HG03108 (cell line): Measurements from ENCODE around the gene TTC32.
"Not testable (repeated sequence)": the region's sequence is repeated elsewhere in the genome, so short reads cannot be mapped to it uniquely, and the experiment has no call there.

Source experiments
- ATAC-seq: cut with Tn5 transposase; IDR thresholded peaks from one replicate; pipeline ENCODE4 v1.9.1; 2021; ENCODE audit warnings: moderate library complexity; ENCODE audit not compliant: unreplicated experiment

The TTC32 gene

DNA sequence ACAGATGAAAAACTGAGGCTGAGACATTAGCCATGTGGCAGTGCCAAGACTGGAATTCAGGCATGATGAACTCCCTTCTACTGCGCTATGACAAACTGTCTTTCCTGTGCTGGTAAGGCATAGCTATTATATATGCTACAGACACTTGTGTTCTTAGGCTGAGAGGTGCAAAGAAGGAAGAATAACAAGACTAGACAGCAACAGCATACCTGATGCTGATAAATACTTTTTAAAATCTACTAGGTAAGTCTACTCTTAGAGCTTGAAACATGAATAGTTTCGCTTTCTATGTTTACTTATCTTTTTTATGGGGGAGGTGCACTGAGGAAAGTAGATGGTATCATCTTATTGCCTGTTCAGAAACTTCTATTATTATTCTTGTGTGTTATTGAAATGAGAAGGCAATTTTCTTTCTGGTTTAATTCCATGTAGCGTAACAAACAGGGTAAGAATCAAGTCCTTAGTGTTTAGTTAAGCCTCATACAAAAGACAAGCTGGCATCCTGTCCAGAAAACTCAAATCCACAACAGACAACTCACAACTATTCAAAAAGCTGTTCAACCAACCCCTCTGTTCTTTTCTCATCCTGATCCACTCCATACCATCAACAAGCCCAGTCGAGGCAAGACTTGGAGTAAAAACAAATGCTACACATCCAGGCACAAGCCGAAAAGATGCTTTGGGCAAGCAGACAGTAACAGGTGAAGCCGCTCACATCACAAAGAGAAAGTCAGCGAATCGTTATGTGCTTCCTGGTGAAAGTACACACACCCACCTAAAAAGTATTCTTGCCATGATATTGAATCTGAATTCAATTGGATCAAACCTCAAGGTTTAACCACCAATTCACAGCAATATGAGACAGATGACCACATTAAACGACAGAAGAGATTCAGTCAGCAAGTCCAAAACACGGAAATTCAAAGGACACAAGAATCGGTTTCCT is 1.5 kb downstream of the TTC32 start:
- no peak for ATAC-seq

DNA sequence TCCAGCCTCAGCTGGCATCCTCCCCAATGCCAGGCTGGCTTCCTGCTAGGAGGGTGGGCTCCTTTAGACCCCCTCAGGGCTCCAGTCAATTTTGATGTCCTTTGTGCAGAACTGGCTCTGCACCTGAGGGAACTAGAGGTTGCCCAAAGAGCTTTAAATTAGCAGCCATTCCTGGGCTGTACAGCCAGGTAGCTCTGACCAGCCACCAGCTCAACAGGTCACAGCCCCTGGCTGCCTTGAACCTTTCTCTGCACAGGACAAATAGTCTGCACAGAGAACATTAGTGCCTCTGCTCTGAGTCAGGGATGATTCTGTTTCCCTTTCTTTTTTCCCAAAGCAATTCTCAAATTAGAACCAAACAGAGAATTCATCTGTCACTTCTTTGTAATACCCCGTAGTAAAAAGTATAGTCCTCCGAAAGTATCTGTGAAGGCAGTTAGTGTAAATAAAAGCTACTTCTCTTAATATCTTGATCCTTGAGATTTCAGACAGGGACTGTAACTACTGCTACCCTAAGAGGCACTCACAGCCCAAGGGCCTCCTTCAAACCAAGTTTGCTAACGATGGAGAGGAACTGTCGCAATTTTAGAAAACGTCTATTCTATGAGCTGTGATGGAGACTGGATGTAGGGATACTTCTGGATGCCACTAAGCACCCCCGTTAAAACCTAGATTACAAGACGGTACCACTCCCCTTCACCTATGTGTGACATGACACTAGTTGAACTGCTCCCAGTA is 3.0 kb downstream of the TTC32 start:
- ATAC-seq: no peak

DNA sequence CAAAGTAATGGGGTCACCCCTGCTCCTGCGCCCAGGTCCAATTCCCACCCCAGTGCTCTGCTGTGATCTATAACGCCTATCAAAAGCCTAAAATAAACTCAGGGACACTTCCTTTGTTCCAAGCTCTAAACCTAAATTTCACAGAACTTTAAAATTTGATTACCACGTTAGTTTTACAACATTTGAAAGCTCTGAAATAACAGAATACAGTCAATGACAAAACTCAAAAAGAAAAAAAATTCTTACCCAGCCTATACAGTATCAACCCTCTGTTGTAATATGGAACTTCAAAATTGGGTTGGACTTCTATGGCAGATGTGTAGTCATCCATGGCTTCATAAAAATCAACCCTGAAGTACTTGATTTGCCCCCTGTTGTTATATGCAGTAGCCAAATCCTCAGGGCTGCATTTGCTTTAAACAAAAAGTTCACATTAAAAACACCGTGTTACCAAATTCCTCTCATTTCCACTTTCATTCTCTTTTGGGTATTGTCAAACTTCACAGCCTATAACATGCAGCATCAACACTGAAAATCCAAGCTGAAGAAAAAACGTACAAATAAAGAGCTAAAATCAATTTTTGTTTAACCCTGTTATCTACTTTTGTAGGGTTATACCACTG is 4.0 kb downstream of the TTC32 start:
- no peak for ATAC-seq

DNA sequence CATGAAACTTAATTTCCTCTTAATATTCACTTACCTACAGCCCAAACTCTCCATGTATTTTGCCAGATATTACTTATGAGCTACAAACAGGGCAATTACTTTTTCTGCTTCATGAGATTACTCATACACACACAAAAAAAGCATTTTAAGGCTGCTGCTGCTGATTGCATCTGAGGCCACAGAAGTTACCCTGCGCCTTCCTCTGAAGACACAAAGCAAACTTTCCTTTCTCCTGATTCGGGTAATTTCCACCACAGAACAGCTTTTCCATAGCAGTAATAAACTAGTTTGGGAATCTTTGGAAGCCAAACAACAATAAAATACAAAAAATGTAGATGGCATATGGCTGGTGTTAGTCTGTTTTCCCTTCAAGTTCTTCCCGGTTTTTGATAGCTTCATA is 6.2 kb downstream of the TTC32 start:
- no peak for ATAC-seq

DNA sequence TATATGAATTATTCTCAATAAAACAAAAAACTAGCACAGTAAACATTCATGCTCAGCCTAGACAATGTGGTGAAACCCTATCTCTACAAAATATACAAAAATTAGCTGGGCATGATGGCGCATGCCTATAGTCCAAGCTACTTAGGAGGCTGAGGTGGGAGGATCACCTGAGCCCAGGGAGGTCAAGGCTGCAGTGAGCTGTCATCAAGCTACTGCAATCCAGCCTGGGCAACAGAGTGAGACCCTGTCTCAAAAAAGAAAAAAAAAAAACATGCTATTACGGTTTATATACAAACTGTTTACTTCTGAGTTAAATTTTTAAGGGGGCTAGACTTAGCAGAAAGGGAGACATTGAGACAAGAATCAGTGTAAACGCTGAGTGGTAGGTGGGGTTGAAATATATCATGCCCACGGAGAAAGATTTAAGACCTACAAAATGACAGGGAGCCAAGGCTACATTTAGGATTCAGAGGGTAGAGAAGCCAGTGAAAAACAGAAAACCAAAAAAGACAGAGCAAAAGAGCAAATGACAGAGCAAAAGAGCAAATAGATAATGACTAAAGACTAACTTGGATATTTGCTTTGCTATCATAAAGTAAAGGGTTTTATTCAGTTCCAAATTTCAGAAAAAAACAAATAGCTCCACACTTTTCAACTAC is 7.5 kb downstream of the TTC32 start:
- ATAC-seq: no peak

DNA sequence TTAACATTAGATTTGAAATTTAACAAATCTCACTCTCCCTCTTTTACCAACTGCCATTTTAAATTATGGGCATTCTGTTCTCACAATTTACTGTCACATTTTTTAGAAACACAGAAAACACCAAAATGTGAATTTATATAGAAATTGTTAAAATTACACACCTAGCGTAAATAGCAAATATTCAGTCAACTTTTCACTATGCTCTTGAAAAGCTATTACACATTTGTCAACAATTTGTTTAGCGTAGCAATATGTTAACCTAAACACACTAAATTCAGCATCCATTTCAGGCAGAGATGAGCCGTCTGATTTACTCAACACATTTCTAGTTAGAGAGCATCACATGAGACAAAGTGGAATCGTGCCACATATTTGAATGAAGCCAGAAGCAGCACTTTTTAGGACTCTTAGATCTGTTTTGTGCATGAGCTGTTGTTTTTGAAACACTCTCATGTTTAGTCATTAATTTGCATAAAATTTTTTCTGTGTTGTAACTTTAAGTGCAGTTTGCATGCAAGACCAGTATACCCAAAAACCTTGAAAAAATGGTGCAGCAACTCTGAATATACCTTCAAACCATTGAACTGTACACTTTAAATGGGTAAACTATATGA is 8.2 kb downstream of the TTC32 start:
- peak; percentile 57 for ATAC-seq

DNA sequence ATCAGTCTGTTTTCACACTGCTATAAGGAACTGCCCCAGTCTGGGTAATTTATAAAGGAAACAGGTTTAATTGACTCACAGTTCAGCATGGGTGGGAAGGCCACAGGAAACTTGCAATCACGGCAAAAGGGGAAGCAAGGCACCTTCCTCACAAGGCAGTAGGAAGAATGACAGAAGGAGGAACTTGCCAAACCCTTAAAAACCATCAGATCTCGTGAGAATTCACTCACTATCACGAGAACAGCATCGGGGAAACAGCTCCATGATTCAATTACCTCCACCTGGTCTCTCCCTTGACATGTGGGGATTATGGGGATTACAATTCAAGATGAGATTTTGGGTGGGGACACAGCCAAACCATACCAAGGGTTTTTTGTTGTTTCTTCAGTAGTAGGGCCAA is 9.8 kb downstream of the TTC32 start:
- ATAC-seq: not testable (repeated sequence)

DNA sequence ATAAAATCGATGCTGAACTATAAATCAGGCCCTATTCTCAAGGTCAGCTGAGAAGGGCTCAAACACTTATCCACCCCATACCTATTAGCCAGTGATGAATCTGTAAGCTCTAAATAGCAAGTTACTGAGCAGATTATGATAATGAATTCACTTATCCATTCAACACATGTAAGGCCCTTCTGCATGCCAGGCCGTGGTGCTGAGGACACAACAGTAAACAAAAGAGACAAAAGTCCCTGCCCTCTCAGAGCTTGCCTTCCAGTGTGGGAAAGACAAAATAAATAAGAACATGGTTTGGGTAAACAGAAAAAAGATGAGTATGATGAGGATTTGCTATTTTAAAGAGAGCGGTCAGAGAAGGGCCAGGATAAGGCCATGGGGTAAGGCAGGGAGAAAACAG is 11.7 kb downstream of the TTC32 start:
- no peak for ATAC-seq

DNA sequence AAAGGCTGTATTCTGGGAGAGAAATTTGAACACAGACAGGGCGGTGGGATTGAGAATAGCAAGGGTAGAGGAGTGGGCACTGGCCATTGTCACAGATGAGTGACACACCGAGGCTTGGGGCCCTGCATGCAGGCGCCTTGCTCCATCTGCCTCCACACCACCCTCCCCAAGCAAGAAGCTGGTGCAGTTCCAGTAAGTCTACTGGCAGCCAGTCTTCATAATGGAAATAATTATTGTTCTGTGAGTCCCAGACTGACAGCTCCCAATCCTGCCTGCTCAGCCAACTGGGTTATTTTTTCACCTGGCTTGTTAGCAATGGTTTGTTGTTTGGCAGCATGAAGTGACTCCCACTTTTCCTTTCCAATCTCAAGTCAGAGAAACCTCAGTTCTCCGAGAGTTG is 13.0 kb downstream of the TTC32 start:
- ATAC-seq: no peak

DNA sequence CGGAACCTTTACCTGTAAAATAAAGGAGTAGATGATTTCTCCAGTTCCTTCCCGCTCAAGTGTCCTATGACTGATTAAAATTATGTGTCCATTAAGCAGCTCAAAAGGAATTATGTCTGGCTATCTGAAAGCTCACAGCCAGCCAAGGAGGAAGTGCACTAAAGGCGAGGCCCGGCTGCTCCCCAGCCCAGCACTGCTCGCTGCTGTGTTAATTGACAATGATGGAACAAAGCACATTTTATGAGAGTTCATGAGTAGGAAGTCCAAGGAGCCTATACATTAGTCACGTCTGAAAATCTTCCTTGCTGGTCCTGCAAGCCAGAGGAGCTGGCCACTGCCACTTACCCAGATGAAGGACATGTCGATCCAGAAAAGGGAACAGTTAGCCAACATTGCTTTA is 14.3 kb downstream of the TTC32 start:
- ATAC-seq: no peak

DNA sequence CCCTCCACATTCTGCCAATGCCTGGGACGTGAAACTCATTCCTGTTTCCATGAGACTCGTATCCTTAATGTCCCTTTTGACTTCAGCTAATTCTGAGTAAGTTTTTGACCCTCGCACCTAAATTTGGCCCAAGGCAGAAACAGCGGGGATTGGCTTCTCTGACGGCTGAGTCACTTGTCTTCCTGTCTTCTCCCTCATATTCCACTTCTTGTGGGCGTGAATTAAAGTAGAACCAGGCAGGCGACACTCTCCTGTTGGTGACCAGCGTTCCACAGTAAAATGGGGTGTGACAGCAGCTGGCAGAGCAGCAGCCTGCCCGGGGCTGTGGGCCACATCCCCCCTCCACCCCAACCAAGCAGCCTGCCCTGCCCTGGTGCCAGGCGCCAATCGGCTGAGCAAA is 15.5 kb downstream of the TTC32 start:
- ATAC-seq: no peak

DNA sequence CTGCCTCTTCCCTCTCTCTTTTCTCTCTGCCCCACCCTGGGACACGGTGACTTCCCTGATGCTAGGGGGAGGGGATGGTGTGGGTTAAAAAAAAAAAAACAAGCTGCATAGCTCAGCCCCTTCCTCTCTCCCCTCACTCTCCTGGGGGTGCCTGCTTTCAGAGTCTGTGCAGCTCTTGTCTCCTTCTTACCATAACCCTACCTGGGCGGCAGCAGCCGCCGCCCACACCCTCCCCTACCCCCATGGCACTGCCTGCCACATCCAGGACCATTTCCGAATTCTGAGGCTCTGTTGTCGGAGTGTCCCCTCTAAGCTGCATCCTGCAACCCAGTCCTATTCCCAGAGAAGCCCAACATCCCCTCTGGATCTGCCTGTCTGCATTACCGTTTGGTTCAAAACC is 16.0 kb downstream of the TTC32 start:
- no peak for ATAC-seq

DNA sequence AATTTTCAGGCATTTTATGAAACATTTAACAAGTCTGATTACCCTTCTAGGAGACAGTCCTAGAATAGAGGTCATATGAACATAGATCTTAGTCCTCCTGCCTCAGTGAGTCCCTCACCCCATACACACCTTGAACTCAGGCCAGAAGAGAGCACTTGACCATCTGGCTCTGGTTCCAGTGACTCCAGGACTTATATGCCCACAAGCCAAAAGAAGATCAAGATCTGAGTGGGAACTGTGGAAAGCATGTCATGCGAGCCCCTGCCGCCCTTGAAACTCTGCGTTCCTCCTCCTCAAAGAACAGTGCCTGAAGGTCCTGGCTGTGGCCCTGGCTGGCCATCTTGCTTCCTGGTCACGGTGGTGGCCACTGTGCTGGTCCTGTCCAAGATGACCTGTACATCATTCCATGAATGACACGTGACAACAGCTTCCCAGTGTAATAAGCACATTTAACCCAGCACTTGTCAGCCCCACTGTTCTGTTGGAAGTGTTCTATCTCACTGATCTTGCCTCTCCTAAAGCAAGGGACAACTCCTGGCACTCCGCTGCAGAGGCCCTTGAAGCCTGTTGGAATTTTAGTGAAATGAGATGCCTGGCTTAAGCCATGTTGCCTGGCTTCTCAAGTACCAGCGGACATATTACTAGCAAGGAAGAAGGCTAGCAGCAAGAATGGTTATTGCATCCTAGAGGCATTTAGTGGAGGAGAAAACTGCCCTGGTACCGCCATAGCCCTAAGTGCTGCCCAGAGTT is 17.6 kb downstream of the TTC32 start:
- no peak for ATAC-seq

DNA sequence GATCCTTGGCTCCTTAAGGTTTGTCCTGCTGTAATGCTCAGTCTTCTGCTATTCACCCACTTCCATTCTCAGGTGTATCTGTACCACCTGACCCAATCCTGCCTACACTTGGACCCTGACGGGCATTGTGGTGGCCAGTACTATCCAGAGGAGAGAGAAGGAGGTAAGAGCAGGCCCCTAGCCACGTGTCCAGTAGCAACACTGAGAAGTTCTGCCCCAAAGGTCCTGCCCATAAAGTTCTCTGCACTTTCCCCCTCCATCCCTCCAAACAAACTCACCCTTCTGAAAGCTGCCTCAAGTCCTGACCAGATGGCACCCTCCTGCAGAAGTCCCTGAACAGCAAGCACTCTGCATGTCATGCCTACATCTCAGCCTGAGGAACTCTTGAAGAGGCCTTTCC is 18.3 kb downstream of the TTC32 start:
- no peak for ATAC-seq

DNA sequence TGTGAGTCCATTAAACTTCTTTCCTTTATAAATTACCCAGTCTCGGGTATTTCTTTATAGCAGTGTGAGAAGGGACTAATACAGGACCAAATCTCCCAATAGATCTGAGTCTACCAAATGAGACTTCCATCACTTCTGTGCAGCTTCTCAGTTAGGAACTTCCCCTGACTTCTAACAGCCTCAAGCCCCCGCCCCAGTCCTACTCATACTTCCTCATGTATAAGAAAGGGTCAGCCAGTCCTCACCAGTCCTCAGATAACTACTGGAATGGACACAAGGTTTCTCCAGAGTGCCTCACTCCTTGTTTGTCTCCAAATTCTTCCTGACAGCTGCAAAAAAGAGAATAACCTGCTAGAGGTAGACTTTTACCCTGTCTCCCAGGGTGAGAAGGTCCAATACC is 19.5 kb downstream of the TTC32 start:
- ATAC-seq: no peak

DNA sequence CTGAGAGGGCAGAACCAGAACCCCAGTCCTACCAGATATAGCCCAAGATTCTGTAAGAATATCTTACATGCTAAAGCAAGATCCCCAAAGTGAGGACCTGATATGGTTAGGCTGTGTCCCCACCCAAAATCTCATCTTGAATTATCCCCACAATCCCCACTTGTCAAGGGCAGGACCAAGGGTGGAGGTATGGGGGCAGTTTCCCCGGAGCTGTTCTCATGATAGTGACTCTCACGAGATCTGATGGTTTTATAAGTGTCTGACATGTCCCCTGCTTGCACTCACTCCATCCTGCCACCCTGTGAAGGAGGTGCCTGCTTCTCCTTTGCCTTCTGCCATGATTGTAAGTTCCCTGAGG is 19.9 kb downstream of the TTC32 start:
- no peak for ATAC-seq

DNA sequence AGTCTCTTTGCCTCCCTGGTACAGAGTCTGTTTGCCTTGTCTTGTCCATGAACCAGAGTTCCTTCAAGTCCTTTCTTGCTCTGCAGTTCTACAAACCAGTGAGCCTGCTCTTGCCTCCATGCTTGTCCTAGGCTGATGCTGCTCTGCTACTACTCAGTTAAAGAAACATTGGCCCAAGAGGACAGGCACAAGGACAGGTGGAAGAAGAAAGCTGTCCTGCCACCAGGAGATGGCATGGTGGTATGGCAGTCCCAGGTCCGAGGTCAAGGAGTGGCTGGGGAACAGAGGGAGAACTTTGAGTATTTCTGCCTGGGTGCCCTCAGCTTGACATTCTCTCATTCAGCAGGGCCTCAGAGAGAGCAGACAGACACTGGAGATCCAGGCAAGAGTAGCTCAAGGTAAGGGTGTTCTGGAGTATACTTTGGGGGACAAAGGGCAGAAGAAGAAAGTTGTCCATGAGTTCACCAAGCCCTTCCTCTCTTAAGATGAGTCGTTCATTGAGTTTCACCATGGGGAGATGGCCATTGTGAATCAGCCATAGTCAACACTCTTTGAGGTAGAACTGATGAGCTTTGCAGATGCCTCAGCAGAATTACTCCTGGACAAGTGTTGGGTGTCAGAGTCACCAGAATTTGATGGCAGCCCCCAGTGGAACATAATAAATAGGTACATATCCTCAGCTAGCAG is 20.4 kb downstream of the TTC32 start:
- ATAC-seq: no peak

DNA sequence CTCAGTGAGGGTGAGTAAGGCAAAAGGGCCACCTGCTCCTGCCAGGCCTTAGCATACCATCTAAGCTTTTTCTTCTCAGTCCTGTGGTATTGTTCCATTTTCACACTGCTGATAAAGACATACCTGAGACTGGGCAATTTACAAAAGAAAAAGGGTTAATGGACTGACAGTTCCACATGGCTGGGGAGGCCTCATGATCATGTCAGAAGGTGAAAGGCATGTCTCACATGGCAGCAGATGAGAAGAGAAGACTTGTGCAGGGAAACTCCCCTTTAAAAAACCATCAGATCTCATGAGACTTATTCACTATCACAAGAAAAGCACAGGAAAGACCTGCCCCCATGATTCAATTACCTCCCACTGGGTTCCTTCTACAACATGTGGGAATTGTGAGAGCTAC is 21.6 kb downstream of the TTC32 start:
- ATAC-seq: not testable (repeated sequence)

DNA sequence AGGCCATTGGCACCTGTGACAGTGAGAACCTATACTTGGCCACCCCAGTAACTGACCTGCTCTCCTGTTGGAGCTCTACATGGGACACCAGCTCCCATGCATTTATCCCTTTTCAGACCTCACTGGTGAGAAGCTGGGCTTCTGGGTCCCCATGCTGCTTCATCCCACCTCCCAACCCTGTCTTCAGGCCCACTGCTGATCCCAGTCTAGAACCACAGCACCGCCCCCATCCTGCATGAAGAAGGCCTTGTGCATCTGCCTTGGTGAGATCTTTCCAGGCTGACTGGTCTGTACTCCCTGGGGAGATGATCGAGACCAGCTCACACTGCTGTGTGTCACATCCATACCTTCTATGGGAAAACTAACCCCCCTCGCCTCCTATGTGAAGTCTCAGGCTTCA is 22.7 kb downstream of the TTC32 start:
- ATAC-seq: no peak
